ENCODE measurements around the gene FOXO6.

Gene FOXO6

GRCh38 chr1:41317361-41317760, 43.9 kb upstream of the FOXO6 start:
- H3K27ac ChIP-seq (ENCODE audit: low read depth, low read length, poor library complexity, severe bottlenecking), result no peak overlapping the region
- no peak for TF ChIP-seq EZH2 (IDR thresholded peaks at IDR 0.05; ENCODE audit: borderline replicate concordance, low read length)
- TF ChIP-seq CTCF (IDR thresholded peaks at IDR 0.05; ENCODE audit: low read length), result no peak

DNA sequence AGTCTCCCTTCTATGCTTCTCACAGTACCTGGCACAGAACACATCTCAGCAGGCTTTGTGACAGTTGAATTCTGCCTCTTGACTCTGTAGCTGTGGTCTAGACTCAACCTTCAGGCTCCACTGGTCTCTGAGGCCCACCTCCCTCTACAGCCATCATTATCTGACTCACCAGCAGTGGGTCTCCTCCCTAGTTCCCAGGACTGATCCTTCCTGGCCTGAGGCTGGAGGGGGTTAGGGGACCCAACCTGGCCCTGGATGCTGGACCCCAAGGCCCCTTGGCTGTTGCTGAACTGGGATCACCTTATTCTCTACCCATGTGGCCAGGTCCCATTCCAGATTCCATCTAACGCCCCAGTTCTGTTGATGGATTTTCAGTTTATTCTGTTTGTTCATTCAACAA, 43.1 kb upstream of the FOXO6 start:
- no peak overlapping the region for H3K9ac ChIP-seq (ENCODE audit: low read length)
- no peaks in the 10 kb centered on the region for H3K27me3 ChIP-seq (ENCODE audit: insufficient read depth, low read length)
- no peak for TF ChIP-seq CTCF (IDR thresholded peaks at IDR 0.05; ENCODE audit: low read length)
- no peak for TF ChIP-seq EZH2 (IDR thresholded peaks at IDR 0.05; ENCODE audit: borderline replicate concordance, low read length)
- no peak overlapping the region for H2AFZ ChIP-seq (ENCODE audit: low read length)
- H3K27ac ChIP-seq (ENCODE audit: low read depth, low read length, poor library complexity, severe bottlenecking), result no peak overlapping the region
- no peaks in the 10 kb centered on the region for H3K9me3 ChIP-seq (ENCODE audit: low read length)
- H3K36me3 ChIP-seq (ENCODE audit: insufficient read depth, low read length), result no peaks in the 10 kb centered on the region
- H3F3A ChIP-seq (ENCODE audit: insufficient read depth, low read length), result no peaks in the 10 kb centered on the region
- H3K4me1 ChIP-seq (ENCODE audit: insufficient read depth, low read length, severe bottlenecking), result no peaks in the 10 kb centered on the region
- no peak overlapping the region for H3K4me2 ChIP-seq (ENCODE audit: low read length)
- H3K9me2 ChIP-seq (ENCODE audit: low read depth, low read length), result no peaks in the 10 kb centered on the region
- no peaks in the 10 kb centered on the region for H4K20me1 ChIP-seq (ENCODE audit: insufficient read depth, low read length)
- no peaks in the 10 kb centered on the region for H3K79me2 ChIP-seq (ENCODE audit: insufficient read depth, low read length)
- H3K4me3 ChIP-seq (ENCODE audit: low read depth, low read length, poor library complexity, severe bottlenecking), result no peak overlapping the region

More at GRCh38 chr1:41317361-41317760, 43.9 kb upstream of the FOXO6 start:
- Histone ChIP-seq H3K4me3 (ENCODE audit: low read depth, low read length, poor library complexity, severe bottlenecking) (no peak overlapping the region), H3K9ac (ENCODE audit: low read length) (no peak overlapping the region), H3K4me2 (ENCODE audit: low read length) (no peak overlapping the region), H3K4me1 (ENCODE audit: insufficient read depth, low read length, severe bottlenecking) (no peaks in the 10 kb centered on the region), H3F3A (ENCODE audit: insufficient read depth, low read length) (no peaks in the 10 kb centered on the region), H3K27me3 (ENCODE audit: insufficient read depth, low read length) (no peaks in the 10 kb centered on the region), H2AFZ (ENCODE audit: low read length) (no peak overlapping the region), H3K36me3 (ENCODE audit: insufficient read depth, low read length) (no peaks in the 10 kb centered on the region), H3K9me2 (ENCODE audit: low read depth, low read length) (no peaks in the 10 kb centered on the region), H3K79me2 (ENCODE audit: insufficient read depth, low read length) (no peaks in the 10 kb centered on the region), H3K9me3 (ENCODE audit: low read length) (no peaks in the 10 kb centered on the region), H4K20me1 (ENCODE audit: insufficient read depth, low read length) (no peaks in the 10 kb centered on the region)

GRCh38 chr1:41319106-41319755, 42.0 kb upstream of the FOXO6 start:
- no peak overlapping the region for H3K27ac ChIP-seq (ENCODE audit: low read depth, low read length, poor library complexity, severe bottlenecking)
- H3F3A ChIP-seq (ENCODE audit: insufficient read depth, low read length), result no peaks in the 10 kb centered on the region
- no peak overlapping the region for H2AFZ ChIP-seq (ENCODE audit: low read length)
- H3K4me1 ChIP-seq (ENCODE audit: insufficient read depth, low read length, severe bottlenecking), result no peaks in the 10 kb centered on the region
- no peak overlapping the region for H3K4me2 ChIP-seq (ENCODE audit: low read length)
- H3K9ac ChIP-seq (ENCODE audit: low read length), result no peak overlapping the region
- 0 out of 2 replicates have a peak, but pooled peaks cover under 1% of the 10 kb centered on the region for H3K27me3 ChIP-seq (ENCODE audit: insufficient read depth, low read length)
- no peaks in the 10 kb centered on the region for H4K20me1 ChIP-seq (ENCODE audit: insufficient read depth, low read length)
- no peaks in the 10 kb centered on the region for H3K9me3 ChIP-seq (ENCODE audit: low read length)
- H3K9me2 ChIP-seq (ENCODE audit: low read depth, low read length), result no peaks in the 10 kb centered on the region
- TF ChIP-seq CTCF (IDR thresholded peaks at IDR 0.05; ENCODE audit: low read length), result no peak
- no peak for TF ChIP-seq EZH2 (IDR thresholded peaks at IDR 0.05; ENCODE audit: borderline replicate concordance, low read length)
- no peak overlapping the region for H3K4me3 ChIP-seq (ENCODE audit: low read depth, low read length, poor library complexity, severe bottlenecking)
- H3K36me3 ChIP-seq (ENCODE audit: insufficient read depth, low read length), result no peaks in the 10 kb centered on the region
- H3K79me2 ChIP-seq (ENCODE audit: insufficient read depth, low read length), result no peaks in the 10 kb centered on the region
